ENCODE data around the gene THBD.

DNA sequence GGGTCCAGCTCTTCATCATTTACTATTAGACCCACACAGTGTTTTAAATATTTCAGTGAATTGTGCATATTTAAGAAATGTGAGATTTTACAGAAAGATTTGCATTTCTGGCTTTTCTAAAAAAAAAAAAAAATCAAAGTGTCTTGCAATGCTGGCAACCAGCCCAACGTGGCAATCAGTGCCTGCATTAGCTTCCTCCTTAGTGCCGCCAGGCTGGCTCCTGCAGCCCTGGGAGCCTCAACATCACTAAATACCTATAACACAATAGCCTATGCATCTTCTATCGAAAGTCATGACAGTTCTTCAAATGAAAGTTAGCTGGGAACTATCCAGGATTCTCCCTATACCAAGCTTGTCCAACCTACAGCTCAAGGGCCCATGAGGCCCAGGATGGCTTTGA, 46.0 kb upstream of the THBD start:
- TF ChIP-seq EZH2 (IDR thresholded peaks at IDR 0.05; ENCODE audit: low read length, unreplicated experiment) (no peak), CTCF (conservative IDR thresholded peaks at IDR 0.05; ENCODE audit: low read depth, low read length) (no peak)
